AG04450 (cell line): ENCODE data around the gene ARL14EPL. TPM values are rescaled to one million over a fixed set of nuclear protein-coding genes. Genes with fewer than 3 reads are reported as not detected.

ENCODE experiments used
- CTCF ChIA-PET: fragments of 300-600, 350-600 bp; formaldehyde crosslinking; extraction: SDS; loops from one replicate; lab custom pipeline; 2022; ENCODE audit warnings: antibody characterized with exemption, inconsistent platforms; lab: Charles Lee
- POLR2A ChIA-PET: fragments of 350-600 bp; formaldehyde crosslinking; extraction: SDS; loops from one replicate; lab custom pipeline; 2021; ENCODE audit warnings: antibody characterized with exemption, inconsistent platforms; lab: Yijun Ruan, JAX
- DNase-seq: peaks from one replicate; pipeline ENCODE4 v3.0.0-alpha.2; 2011; ENCODE audit warnings: low read depth, low spot score
- H3K27ac ChIP-seq: one replicate; pipeline ENCODE4 v1.5.1; 2012; ENCODE audit warnings: low read depth, low read length, control low read depth
- H3K27me3 ChIP-seq: one replicate; pipeline ENCODE4 v1.6.0; 2012; ENCODE audit warnings: low read length; ENCODE audit not compliant: control insufficient read depth, insufficient read depth
- H3K4me3 ChIP-seq: 2 replicates; pipeline ENCODE4 v1.5.1; 2011; ENCODE audit warnings: mild to moderate bottlenecking, low read depth, low read length, control low read depth
- H3K9me3 ChIP-seq: 2 replicates; pipeline ENCODE4 v1.5.1; 2012; ENCODE audit warnings: low read length; ENCODE audit not compliant: control insufficient read depth, insufficient read depth
- polyA plus RNA-seq: library from polyadenylated mRNA; depleted of rRNA; stranded (reverse); fragments of >200 nt; gene quantifications from 2 replicates; pipeline ENCODE4 v1.2.3, GENCODE V29; 2011
- TF ChIP-seq, protein P1 (sequence below): IDR thresholded peaks from 2 replicates; pipeline ENCODE4 v1.5.1; 2011; ENCODE audit warnings: low read depth, low read length, control low read depth, inconsistent platforms

The ARL14EPL gene
- polyA plus RNA-seq, 1 experiment = 0.05 TPM

- DNase-seq = no peak
- CTCF ChIA-PET = no interaction called here
These were observed 30.1 kb downstream of the ARL14EPL start for GRCh38 chr5:116062352-116062751.

GRCh38 chr5:116063950-116064349 is 31.7 kb downstream of the ARL14EPL start:
- H3K9me3 ChIP-seq = no peaks in the 10 kb centered on the region
- H3K27me3 ChIP-seq = peaks cover 2% of the 10 kb centered on the region
- CTCF ChIA-PET = interaction anchor here (0.7 kb wide), 2 partner anchors 12 to 119 kb away, joined by 3 to 4 read pairs; no protein-coding TSS in a partner anchor
- H3K27ac ChIP-seq = no peak overlapping the region
- POLR2A ChIA-PET = no interaction called here
- no peak overlapping the region for H3K4me3 ChIP-seq
- no peak for DNase-seq
- TF ChIP-seq, protein P1, sequence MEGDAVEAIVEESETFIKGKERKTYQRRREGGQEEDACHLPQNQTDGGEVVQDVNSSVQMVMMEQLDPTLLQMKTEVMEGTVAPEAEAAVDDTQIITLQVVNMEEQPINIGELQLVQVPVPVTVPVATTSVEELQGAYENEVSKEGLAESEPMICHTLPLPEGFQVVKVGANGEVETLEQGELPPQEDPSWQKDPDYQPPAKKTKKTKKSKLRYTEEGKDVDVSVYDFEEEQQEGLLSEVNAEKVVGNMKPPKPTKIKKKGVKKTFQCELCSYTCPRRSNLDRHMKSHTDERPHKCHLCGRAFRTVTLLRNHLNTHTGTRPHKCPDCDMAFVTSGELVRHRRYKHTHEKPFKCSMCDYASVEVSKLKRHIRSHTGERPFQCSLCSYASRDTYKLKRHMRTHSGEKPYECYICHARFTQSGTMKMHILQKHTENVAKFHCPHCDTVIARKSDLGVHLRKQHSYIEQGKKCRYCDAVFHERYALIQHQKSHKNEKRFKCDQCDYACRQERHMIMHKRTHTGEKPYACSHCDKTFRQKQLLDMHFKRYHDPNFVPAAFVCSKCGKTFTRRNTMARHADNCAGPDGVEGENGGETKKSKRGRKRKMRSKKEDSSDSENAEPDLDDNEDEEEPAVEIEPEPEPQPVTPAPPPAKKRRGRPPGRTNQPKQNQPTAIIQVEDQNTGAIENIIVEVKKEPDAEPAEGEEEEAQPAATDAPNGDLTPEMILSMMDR = no peak

More at GRCh38 chr5:116062352-116062751, 30.1 kb downstream of the ARL14EPL start:
- Histone ChIP-seq H3K4me3 (no peak overlapping the region), H3K27me3 (peaks cover 2% of the 10 kb centered on the region), H3K9me3 (no peaks in the 10 kb centered on the region), H3K27ac (no peak overlapping the region)
- TF ChIP-seq, protein P1 = no peak
- POLR2A ChIA-PET = no interaction called here

DNA sequence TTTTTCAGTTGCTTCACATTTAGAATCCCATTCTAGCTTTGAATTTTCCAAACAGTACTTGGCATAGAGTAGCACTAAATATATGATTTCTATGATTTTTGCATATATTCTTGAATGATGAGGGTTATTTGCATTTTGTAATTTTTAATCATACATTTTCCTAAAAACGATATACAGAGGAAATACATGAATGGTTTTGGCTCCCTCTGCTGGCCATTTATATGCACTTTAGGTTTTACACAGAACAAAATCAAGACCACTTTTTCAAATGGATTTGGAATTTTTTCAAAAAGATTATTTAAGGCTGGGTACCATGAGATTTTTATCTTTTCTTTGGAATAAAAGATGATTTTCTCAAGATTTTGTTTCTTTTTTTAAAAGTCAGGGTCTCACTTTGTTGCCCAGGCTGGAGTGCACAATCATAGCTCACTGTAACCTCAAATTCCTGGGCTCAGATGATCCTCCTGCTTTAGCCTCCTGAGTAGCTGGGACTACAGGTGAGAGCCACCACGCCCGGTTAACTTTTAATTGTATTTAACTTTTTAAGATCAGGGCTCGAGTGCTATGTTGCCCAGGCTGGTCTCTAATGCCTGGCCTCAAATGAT is 35.9 kb downstream of the ARL14EPL start:
- Histone ChIP-seq H3K27ac (no peak overlapping the region), H3K4me3 (no peak overlapping the region), H3K9me3 (no peaks in the 10 kb centered on the region), H3K27me3 (no peaks in the 10 kb centered on the region)
- ChIA-PET POLR2A (no interaction called here), CTCF (interaction anchor here (0.5 to 5.9 kb wide), 40 partner anchors 8 to 444 kb away, joined by 3 to 57 read pairs (median 4); partner anchors contain the start of genes AP3S1 and ATG12)
- DNase-seq = peak; percentile 29
- TF ChIP-seq, protein P1 = peak; percentile 78

DNA sequence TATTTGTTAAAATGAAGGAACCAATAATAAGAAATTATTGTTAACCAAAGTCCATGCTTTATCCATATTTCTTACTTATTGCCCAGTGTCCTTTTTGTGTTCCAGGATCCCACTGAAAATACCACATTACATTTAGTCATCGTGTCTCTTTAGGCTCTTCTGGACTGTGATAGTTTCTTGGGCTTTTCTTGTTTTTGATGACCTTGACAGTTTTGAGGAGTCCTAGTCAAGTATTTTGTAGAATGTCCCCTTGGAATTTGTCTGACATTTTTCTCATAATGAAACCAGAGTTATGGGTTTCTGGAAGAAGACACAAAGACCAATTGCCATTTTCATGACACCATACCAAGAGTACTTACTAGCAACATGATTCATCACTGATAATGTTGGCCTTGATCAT is 38.9 kb downstream of the ARL14EPL start:
- POLR2A ChIA-PET = no interaction called here

More for the DNA sequence above, 38.9 kb downstream of the ARL14EPL start:
- H3K4me3 ChIP-seq = no peak overlapping the region
- TF ChIP-seq, protein P1 = no peak
- DNase-seq = no peak
- no peaks in the 10 kb centered on the region for H3K27me3 ChIP-seq
- no peak overlapping the region for H3K27ac ChIP-seq
- H3K9me3 ChIP-seq = no peaks in the 10 kb centered on the region
- CTCF ChIA-PET = no interaction called here
